Measurements from ENCODE around the gene UBQLNL.

DNA sequence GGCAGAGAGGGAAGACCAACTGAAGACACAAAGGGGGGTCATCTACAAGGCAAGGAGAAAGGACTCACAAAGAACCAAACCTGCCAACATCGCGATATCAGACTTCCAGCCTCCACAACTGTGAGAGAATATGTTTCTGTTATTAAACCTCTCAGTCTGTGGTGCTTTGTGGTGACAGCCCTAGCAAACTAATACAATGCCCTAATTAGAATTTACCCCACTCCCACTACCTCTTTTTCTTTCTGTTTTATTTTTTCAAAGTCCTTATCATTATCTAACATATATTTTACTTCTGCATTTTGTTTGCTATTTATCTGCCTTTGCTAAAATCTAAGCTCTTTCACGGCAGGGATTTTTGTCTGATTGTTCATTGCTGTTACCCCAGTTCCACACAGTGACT is 30.5 kb downstream of the UBQLNL start:
- no peak for TF ChIP-seq JUN (IDR thresholded peaks at IDR 0.05)
- TF ChIP-seq ESRRA (IDR thresholded peaks at IDR 0.05; ENCODE audit: borderline replicate concordance, low read length): no peak
- no peak for TF ChIP-seq POLR2A (IDR thresholded peaks at IDR 0.05; ENCODE audit: low read length)
- TF ChIP-seq, protein P1, sequence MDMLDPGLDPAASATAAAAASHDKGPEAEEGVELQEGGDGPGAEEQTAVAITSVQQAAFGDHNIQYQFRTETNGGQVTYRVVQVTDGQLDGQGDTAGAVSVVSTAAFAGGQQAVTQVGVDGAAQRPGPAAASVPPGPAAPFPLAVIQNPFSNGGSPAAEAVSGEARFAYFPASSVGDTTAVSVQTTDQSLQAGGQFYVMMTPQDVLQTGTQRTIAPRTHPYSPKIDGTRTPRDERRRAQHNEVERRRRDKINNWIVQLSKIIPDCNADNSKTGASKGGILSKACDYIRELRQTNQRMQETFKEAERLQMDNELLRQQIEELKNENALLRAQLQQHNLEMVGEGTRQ (IDR thresholded peaks at IDR 0.05): no peak
- TF ChIP-seq, protein P2, sequence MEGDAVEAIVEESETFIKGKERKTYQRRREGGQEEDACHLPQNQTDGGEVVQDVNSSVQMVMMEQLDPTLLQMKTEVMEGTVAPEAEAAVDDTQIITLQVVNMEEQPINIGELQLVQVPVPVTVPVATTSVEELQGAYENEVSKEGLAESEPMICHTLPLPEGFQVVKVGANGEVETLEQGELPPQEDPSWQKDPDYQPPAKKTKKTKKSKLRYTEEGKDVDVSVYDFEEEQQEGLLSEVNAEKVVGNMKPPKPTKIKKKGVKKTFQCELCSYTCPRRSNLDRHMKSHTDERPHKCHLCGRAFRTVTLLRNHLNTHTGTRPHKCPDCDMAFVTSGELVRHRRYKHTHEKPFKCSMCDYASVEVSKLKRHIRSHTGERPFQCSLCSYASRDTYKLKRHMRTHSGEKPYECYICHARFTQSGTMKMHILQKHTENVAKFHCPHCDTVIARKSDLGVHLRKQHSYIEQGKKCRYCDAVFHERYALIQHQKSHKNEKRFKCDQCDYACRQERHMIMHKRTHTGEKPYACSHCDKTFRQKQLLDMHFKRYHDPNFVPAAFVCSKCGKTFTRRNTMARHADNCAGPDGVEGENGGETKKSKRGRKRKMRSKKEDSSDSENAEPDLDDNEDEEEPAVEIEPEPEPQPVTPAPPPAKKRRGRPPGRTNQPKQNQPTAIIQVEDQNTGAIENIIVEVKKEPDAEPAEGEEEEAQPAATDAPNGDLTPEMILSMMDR (IDR thresholded peaks at IDR 0.05): no peak
- TF ChIP-seq, protein P3, sequence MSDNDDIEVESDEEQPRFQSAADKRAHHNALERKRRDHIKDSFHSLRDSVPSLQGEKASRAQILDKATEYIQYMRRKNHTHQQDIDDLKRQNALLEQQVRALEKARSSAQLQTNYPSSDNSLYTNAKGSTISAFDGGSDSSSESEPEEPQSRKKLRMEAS (IDR thresholded peaks at IDR 0.05): no peak
- no peak for TF ChIP-seq SMC3 (IDR thresholded peaks at IDR 0.05)
- no peak for TF ChIP-seq ZSCAN20 (CRISPR knock-in tag; IDR thresholded peaks at IDR 0.05)
- TF ChIP-seq, protein P4, sequence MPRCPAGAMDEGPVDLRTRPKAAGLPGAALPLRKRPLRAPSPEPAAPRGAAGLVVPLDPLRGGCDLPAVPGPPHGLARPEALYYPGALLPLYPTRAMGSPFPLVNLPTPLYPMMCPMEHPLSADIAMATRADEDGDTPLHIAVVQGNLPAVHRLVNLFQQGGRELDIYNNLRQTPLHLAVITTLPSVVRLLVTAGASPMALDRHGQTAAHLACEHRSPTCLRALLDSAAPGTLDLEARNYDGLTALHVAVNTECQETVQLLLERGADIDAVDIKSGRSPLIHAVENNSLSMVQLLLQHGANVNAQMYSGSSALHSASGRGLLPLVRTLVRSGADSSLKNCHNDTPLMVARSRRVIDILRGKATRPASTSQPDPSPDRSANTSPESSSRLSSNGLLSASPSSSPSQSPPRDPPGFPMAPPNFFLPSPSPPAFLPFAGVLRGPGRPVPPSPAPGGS (IDR thresholded peaks at IDR 0.05): no peak
- no peak for TF ChIP-seq RAD21 (conservative IDR thresholded peaks at IDR 0.05 in 1 of 2, IDR thresholded peaks at IDR 0.05 in 1 of 2)
- no peak for TF ChIP-seq RNF2 (IDR thresholded peaks at IDR 0.05; ENCODE audit: borderline replicate concordance, low read depth)
- TF ChIP-seq MAZ (IDR thresholded peaks at IDR 0.05; ENCODE audit: borderline replicate concordance, low read depth, low read length): no peak
